Measurements from ENCODE around the gene TEX11. TPM values are rescaled to one million over a fixed set of nuclear protein-coding genes. Genes with fewer than 3 reads are reported as not detected.
"Not testable (repeated sequence)": the region's sequence is repeated elsewhere in the genome, so short reads cannot be mapped to it uniquely, and the experiment has no call there.

The TEX11 gene
- total RNA-seq, 2 donors from 2014 or later: not detected

- Mint-ChIP-seq H3K36me3 (no peaks in the 10 kb centered on the region), H3K27ac (no peak overlapping the region), H3K9me3 (no peaks in the 10 kb centered on the region)
- ATAC-seq (no peak), DNase-seq (ENCODE audit: low spot score in 2 of 2) (no peak)
Measured at GRCh38 chrX:70554523-70554922, 354.0 kb downstream of the TEX11 start.

DNA sequence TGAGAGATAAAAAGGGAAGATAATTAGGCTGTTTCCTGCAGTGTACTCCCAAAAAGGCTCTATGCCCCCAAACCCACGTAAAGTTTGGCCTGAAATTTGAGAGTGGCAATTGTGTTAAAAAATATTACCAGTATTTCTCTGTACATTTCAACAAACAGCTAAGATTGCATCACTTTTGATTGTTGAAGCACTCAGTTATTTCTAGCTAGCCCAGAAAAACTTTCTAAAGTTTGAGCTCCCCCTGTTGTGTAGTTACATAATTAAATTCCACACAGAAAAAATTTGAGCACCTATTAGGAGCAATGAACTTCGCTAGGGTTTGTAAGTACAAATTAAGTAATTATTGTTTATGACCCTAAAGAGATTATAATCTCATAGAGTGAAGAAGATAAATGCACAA is 354.4 kb downstream of the TEX11 start:
- DNase-seq (ENCODE audit: low spot score in 2 of 2) (no peak), ATAC-seq (no peak)
- H3K9me3 Mint-ChIP-seq: no peaks in the 10 kb centered on the region
- H3K27ac Mint-ChIP-seq: no peak overlapping the region
- no peaks in the 10 kb centered on the region for H3K36me3 Mint-ChIP-seq

DNA sequence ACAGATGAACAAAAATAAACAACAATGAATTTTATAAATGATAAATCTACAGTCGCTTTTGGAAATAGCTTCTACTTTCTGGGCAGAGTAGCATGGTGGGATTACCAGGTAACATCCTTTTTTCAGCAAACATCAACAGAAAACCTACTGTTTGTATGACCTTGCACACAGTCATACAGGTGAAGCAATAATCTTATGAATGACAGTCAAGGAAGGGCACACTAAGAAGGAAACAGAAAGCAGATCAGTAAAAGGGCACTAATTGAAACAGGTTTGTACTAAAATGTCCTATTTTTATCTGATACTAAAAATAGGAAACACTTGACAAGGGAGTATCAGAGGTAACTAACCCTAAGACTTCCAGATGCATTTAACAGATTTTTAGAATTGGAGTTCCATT is 355.0 kb downstream of the TEX11 start:
- Mint-ChIP-seq H3K27ac (no peak overlapping the region), H3K9me3 (no peaks in the 10 kb centered on the region), H3K36me3 (no peaks in the 10 kb centered on the region)
- ATAC-seq: peak in 1 of 2 donors; percentile 74
- no peak for DNase-seq (ENCODE audit: low spot score in 2 of 2)

DNA sequence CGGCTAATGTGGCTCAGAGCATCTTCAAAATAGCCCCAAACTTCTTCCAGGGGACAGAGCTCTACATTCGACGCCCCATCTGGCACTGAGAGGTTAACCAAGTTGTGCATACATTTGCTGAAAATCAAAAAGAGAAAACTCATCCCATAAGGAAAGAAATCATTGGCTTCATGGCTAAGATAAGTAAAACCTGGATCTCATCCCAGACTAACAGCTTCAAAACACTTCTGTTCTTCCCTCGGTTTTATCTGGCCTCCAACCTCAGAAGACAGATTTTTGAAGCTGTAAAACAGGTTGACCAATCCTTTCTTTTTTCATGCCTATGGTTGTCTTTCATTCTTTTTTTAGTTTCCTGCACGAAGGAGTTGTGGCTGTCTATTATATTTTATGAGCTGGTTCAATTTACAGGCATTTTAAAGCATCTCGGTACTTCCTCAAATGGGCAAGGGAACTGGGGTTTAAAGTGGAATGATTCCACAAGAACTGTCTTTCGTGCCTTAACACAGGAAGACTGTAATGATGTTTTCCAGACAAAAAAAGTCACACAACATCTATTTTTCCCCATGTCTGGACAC is 356.3 kb downstream of the TEX11 start:
- ATAC-seq: no peak
- no peak for DNase-seq (ENCODE audit: low spot score in 2 of 2)
- Mint-ChIP-seq H3K9me3 (no peaks in the 10 kb centered on the region), H3K27ac (no peak overlapping the region), H3K36me3 (no peaks in the 10 kb centered on the region)

DNA sequence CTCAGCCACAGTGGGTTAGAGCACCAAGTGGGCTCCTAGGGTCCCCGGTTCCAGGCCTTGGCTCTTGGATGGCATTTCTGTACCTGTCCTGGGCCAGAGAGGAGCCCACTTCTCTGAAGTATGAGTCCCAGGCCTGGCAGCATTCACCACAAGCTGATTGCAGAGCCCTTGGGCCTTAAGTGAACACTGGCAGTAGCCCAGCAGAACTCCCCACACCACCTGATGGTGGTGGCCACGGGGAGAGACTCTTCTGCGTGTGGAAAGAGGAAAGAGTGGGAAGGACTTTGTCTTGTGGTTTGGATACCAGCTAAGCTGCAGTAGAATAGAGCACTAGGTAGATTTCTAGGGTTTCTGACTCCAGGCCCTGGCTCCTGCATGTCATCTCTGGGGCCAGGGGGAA is 359.1 kb downstream of the TEX11 start:
- no peak for ATAC-seq
- H3K27ac Mint-ChIP-seq: no peak overlapping the region

DNA sequence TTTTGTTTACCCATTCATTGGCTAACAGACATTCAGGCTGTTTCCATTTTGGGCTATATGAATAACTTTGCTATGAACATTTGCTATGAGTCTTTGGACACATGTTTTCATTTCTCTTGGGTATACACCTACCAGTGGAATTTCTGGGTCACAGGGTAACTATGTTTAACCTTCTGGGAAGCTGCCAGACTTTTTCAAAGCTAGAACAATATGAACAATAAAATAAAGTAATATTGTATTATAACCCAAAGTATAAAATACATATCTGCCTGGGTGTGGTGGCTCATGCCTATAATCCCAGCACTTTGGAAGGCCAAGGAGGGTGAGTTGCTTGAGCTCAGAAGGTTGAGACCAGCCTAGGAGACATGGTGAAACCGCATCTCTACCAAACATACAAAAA is 373.3 kb downstream of the TEX11 start:
- DNase-seq (ENCODE audit: low spot score in 2 of 2): no peak
- no peaks in the 10 kb centered on the region for H3K36me3 Mint-ChIP-seq
- ATAC-seq: no peak
- no peak overlapping the region for H3K27ac Mint-ChIP-seq
- H3K9me3 Mint-ChIP-seq: no peaks in the 10 kb centered on the region

More for the DNA sequence above, 359.1 kb downstream of the TEX11 start:
- H3K9me3 Mint-ChIP-seq: no peaks in the 10 kb centered on the region
- DNase-seq (ENCODE audit: low spot score in 2 of 2): no peak
- H3K36me3 Mint-ChIP-seq: no peaks in the 10 kb centered on the region

GRCh38 chrX:70527610-70528345 is 380.7 kb downstream of the TEX11 start:
- Mint-ChIP-seq H3K36me3 (no peaks in the 10 kb centered on the region), H3K27ac (no peak overlapping the region), H3K9me3 (no peaks in the 10 kb centered on the region)
- ATAC-seq: no peak
- DNase-seq (ENCODE audit: low spot score in 2 of 2): no peak

GRCh38 chrX:70527053-70527452 is 381.5 kb downstream of the TEX11 start:
- no peak for ATAC-seq
- Mint-ChIP-seq H3K9me3 (no peaks in the 10 kb centered on the region), H3K36me3 (no peaks in the 10 kb centered on the region), H3K27ac (no peak overlapping the region)
- DNase-seq (ENCODE audit: low spot score in 2 of 2): no peak

GRCh38 chrX:70525733-70526132 is 382.8 kb downstream of the TEX11 start:
- DNase-seq (ENCODE audit: low spot score in 2 of 2) (no peak), ATAC-seq (no peak)
- no peaks in the 10 kb centered on the region for H3K36me3 Mint-ChIP-seq
- no peaks in the 10 kb centered on the region for H3K9me3 Mint-ChIP-seq
- no peak overlapping the region for H3K27ac Mint-ChIP-seq

- not testable (repeated sequence) for H3K9me3 Mint-ChIP-seq; ATAC-seq; DNase-seq (ENCODE audit: low spot score in 2 of 2); H3K36me3 Mint-ChIP-seq; H3K27ac Mint-ChIP-seq
Measured at GRCh38 chrX:70515692-70516091, 392.8 kb downstream of the TEX11 start.

- not testable (repeated sequence) for H3K9me3 Mint-ChIP-seq; H3K36me3 Mint-ChIP-seq; ATAC-seq; DNase-seq (ENCODE audit: low spot score in 2 of 2); H3K27ac Mint-ChIP-seq
Measured at GRCh38 chrX:70515270-70515669, 393.2 kb downstream of the TEX11 start.

- peaks cover 0 to 8% of the 10 kb centered on the region in 2 donors for H3K36me3 Mint-ChIP-seq
- H3K27ac Mint-ChIP-seq: no peak overlapping the region
- H3K9me3 Mint-ChIP-seq: peaks cover 5 to 9% of the 10 kb centered on the region in 2 donors
- no peak for DNase-seq (ENCODE audit: low spot score in 2 of 2)
- peak in 1 of 2 donors; percentile 17 for ATAC-seq
Measured at GRCh38 chrX:70509078-70509477, 399.4 kb downstream of the TEX11 start.

DNA sequence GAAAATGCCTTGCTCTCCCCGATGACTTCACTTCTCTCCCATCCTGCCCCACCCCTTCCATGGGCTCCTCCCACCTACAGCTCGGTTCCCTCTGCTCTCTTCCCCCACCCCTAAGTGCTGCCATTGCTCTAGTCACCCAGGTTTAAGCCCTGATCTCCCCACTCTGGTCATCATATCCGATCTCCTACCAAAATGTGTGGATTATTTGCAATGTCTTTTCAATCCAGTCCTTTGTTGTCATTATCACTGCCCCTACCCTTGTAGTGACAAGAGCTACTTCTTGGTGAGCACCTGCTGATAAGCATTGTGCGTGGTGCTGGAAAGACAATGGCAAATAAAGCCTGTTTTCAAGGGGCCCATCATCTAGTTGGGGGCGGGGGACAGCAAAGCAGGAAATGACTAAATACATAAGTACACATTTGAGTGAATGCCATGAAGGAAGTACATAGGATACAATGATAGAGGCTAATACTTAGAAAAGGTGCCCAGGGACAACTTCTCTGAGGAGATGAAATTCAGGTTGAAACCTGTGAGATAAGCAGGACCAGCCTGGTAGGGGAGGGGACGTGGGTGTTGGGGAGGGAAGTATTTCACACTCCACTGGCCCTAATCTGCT is 400.1 kb downstream of the TEX11 start:
- DNase-seq (ENCODE audit: low spot score in 2 of 2) (peak in 1 of 2 donors; percentile 3), ATAC-seq (peak in 1 of 2 donors; percentile 79)
- peaks cover 0 to 8% of the 10 kb centered on the region in 2 donors for H3K36me3 Mint-ChIP-seq
- H3K9me3 Mint-ChIP-seq: peaks cover 5 to 9% of the 10 kb centered on the region in 2 donors
- no peak overlapping the region for H3K27ac Mint-ChIP-seq

GRCh38 chrX:70505451-70505841 is 403.1 kb downstream of the TEX11 start:
- ATAC-seq: no peak
- Mint-ChIP-seq H3K27ac (peak overlapping the region in 1 of 2 donors; percentile 58), H3K36me3 (peaks cover 0 to 8% of the 10 kb centered on the region in 2 donors), H3K9me3 (peaks cover 5 to 9% of the 10 kb centered on the region in 2 donors)
- no peak for DNase-seq (ENCODE audit: low spot score in 2 of 2)

DNA sequence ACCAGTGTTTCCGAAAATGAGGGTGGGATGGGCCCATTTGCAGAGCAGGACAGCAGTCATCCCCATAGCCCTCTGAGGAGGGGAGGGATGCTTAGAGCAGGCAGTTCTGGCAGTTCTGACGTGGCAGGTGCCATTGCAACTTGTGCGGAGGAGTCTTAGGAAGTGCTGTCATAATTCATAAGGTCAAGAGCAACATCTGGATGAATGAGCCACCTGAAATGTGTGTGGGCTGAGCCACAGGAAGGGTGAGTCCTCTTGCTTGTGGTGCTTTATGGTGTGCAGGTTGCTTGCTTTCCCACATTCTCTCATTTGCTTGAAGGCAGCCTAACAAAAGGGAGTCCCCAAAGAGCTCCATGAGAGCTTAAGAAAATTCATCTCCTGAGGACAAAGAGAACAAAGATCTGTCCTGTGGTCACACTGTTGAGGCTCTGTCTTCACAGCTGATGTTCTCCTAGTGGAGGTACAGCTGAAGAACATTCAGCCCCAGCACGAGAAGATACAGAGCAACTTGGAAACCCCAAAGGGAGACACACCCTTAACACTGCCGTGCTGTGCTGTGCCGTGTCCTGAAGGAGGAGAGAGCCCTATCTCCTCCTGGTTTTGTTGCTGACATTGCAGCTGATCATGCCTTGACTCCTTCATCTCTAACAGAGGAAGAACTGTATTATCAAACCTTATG is 403.6 kb downstream of the TEX11 start:
- DNase-seq (ENCODE audit: low spot score in 2 of 2): no peak
- peak overlapping the region; percentile 40 to 58 for H3K27ac Mint-ChIP-seq
- peaks cover 0 to 8% of the 10 kb centered on the region in 2 donors for H3K36me3 Mint-ChIP-seq
- peaks cover 5 to 9% of the 10 kb centered on the region in 2 donors for H3K9me3 Mint-ChIP-seq
- peak; percentile 71 to 93 for ATAC-seq

GRCh38 chrX:70500826-70501225 is 407.7 kb downstream of the TEX11 start:
- Mint-ChIP-seq H3K27ac (no peak overlapping the region), H3K9me3 (no peaks in the 10 kb centered on the region), H3K36me3 (no peaks in the 10 kb centered on the region)
- DNase-seq (ENCODE audit: low spot score in 2 of 2) (no peak), ATAC-seq (no peak)

GRCh38 chrX:70498129-70498528 is 410.4 kb downstream of the TEX11 start:
- DNase-seq (ENCODE audit: low spot score in 2 of 2) (no peak), ATAC-seq (no peak)
- Mint-ChIP-seq H3K27ac (no peak overlapping the region), H3K36me3 (no peaks in the 10 kb centered on the region), H3K9me3 (no peaks in the 10 kb centered on the region)

Measured in activated naive CD4-positive, alpha-beta T cell treated with anti-CD3 and anti-CD28 coated beads, Interleukin-2, amount 50 U/mL, for 72 hours (primary cell).